Hippocampal formation (tissue), 2 donors: ENCODE data around the gene DCTN2.

Experiments used
- DNase-seq, 2 donors: peaks; one replicate each; lab custom pipeline; 2025; lab: John Stamatoyannopoulos, UW

DCTN2 gene

GRCh38 chr12:57549909-57550640 lies 3.1 kb upstream of the DCTN2 start, which contains the start of gene KIF5A:
TSS of gene KIF5A (plus strand) at chr12:57550044. CDS start at chr12:57550272, 228 bp downstream.
- DNase-seq: peak; percentile 32 to 54

DNA sequence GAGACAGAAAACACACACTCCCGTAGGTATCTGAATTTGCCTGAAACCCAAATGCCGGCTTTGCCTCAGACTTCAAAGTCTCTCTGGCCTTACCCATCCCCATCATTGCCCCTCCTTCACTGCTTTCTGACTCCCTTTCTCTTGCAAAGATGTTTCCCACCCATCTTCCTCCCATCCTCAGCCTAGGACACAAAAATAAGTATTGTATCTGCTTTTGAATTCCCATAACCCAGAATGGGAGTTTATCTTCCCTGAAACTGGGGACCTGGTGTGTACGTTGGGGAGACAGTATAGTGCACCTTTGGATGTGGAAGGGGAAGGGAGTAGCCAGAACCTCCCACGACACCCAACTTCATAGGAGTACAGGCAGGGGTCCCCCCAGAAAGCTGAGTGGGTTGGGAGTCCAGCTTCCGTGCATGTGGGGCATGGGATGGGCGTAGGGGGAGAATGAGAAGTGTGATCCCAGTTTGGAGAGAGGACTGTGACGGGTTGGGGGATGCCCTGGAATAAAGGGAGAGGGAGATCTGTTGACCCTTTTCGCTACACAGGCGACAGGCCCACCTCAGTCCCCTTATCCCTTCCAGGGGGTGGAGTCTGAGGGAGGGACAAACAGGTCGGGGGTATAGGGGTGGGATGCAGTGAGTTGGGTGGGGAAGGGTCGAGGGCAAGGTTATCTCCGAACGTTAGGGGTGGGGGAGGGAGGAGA lies 2.4 kb upstream of the DCTN2 start:
- no peak for DNase-seq

- DNase-seq: no peak
Observed at GRCh38 chr12:57548488-57548887, 1.5 kb upstream of the DCTN2 start.

- DNase-seq: no peak
Observed at GRCh38 chr12:57548013-57548315, 972 bp upstream of the DCTN2 start.

- no peak for DNase-seq
Observed at GRCh38 chr12:57547288-57548012, 458 bp upstream of the DCTN2 start.

DNA sequence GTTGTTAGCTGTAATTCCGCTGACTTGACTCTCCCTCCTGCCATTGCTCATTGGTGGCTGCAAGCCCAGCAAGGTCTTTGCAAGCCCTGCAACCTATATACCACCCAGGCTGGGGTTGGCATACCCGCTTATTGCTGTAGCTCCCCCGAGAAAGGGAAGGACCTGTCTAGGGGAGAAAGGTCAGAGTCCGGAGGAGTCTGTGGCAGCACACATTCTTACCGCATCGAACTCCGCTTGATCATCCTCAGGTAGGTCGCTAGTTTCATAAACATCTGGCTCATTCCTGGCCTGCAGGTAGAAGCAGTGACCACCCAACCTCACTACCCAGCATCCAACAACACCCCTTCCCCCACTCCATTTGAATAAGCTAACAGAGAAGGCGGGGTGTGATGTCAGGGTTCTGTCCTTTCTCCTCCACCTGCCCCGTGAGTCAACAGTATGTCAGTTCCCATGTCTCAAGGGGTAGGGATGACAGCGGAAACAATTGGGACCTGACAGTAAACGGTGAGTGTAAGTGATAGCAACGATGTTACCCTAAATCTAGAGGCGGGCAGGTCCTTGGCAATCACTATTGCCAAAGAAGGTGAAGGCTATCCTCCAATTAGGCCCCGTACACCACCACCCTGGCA lies 1.1 kb downstream of the DCTN2 start:
- DNase-seq: no peak

DNA sequence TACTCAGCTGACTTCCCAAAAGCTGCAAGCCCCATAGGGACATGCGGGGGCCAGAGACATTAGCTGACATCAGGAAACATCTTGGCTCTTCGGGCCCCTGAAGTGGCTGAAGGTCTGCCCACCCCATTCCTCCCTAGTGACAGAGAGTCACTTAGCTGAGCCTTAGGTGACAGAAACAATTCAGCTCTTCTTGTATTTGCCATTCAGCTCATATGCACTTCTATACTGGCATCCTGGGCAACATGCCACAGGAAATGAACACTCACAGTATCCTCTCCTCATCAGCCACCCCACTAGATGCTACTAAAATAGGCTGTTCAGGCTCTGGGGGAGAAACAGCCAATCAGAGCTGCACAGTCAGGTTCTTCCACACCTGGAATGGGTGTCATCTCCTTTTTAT lies 3.4 kb downstream of the DCTN2 start:
- no peak for DNase-seq

DNA sequence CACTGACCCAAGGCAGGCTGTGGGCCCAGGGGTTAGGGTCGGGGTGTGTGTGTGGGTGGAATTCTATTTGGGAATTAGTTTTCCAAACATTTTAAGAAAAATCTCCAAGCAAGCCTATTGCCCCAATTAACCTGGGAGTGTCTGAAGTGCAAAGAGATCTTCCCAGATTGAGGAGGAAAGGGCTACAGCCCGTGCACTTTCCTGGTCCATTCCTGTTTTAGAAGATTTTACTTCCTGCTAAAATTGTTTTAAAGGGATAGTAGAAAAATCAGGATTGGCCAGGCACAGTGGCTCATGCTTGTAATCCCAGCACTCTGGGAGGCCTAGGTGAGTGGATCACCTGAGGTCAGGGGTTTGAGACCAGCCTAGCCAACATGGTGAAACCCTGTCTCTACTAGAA lies 5.3 kb downstream of the DCTN2 start:
- no peak for DNase-seq

DNA sequence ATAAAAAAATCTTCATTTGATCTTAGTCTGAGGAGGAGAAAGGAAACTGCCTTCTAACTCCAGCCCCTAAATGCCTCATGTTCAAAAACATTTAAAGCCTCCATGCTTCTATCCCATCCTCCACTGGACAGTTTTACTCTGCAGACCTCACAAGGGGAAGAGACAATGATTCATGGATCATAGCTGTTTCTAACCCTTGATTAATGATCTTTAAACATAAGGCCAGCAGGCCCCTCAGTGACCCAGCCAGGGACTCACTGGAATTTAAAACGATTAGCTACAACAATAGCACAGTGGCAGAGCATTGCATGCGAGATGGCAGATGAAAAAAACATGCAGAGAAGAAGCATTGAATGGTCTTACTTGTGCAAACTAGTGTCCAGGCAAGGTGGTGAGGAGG lies 6.0 kb downstream of the DCTN2 start:
- no peak for DNase-seq

- no peak for DNase-seq
Observed at GRCh38 chr12:57539134-57539768, 7.7 kb downstream of the DCTN2 start.

DNA sequence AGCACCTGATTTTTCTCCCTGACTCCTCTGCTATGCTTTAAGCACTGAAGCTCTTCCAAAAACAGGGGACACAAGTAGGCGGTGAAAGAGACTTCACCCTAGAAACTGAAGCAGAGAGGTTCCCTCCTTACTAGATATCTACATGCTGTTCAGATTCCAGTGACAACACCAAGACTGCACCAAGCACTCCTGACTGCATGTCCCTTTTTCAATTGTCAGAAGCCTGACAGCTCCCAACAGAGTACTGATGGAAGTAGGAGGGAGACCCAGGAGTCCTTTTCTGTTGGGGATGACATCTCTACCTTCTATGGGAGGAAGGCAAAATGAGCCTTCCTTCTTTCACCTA lies 10.4 kb downstream of the DCTN2 start:
- DNase-seq: no peak

DNA sequence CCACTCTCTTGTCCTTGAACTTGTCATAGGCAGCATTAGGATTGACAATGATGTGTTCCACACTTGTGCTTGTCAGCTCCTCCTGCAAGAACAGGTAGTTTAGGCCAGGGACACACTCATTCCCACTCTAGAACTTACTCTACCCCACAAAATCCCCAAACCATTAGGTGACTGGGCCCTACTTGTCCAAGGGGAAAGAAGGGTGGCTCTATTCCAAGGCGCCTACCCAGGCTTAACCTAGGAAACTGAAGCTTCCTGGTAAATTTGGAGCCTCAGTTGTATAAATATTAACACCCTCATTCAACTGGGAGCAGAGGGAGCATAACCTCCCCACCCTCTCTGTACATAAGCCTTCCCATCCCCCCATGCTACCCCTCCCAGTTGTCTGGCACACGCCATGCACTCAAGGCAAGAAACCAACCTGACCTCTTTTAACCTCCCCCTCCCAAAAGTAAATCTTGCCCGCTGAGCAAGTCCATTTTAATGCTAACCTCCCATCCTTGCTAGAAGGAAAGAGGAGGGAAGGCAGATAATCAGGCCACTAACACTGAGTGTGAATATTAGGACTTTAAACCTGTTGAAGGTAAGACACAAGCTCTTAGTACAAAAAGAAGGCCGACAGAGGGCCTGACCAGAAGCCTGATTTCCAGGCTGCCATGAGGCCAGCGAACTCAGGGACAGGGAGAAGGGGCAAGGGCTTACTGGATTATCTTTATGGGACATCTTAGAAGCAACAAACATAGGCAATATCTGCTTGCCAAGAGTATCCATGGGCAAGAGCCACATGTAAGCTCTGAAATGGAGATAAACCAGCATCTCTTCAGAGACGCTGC lies 11.0 kb downstream of the DCTN2 start:
- no peak for DNase-seq

DNA sequence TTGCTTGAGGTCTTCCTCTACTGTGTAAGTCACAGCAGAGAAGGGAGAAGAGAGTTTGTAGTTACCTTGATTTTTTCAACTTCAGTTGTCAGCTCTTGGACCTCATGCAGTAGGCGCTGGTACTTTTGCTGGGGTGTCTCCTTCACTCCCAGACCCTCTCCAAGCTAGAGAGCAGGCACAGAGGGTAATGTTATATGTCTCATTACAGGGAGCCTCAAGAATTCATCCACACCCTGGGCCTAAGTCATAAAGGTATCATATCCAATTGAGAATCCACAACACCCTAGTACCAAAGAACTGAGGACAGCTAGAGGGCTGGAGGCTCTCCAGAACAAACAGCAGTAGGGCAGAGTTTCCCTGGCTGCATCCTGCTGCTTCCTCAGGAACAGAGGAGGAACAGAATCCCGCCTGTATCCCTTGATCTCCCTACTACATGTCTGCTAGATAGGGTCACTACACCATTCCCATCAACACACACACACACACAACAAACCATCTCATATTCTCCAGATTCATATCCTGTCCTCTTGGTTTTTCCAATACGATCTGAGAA lies 11.9 kb downstream of the DCTN2 start:
- no peak for DNase-seq

- DNase-seq: no peak
Observed at GRCh38 chr12:57534250-57534649, 12.7 kb downstream of the DCTN2 start.

GRCh38 chr12:57533108-57533507 lies 13.9 kb downstream of the DCTN2 start:
- DNase-seq: no peak

DNA sequence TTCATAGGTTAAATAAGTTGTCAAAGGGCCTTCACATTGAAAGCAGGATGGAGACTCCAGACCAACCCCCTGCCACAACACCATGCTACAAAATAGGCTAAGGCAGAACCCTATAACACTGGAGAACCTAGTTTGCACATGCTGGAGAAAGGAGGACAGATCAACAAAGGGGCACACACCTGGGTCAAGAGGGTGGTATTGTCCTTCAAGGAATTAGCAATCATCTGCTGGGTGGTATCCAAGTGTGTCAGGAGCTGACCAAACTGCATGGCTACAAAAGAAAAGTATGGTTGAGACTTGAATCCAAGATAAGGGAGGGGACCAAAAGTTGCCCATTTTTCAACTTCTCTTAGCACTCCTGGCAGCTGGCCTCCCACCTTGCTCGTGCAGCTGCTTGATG lies 15.2 kb downstream of the DCTN2 start:
- no peak for DNase-seq

DNA sequence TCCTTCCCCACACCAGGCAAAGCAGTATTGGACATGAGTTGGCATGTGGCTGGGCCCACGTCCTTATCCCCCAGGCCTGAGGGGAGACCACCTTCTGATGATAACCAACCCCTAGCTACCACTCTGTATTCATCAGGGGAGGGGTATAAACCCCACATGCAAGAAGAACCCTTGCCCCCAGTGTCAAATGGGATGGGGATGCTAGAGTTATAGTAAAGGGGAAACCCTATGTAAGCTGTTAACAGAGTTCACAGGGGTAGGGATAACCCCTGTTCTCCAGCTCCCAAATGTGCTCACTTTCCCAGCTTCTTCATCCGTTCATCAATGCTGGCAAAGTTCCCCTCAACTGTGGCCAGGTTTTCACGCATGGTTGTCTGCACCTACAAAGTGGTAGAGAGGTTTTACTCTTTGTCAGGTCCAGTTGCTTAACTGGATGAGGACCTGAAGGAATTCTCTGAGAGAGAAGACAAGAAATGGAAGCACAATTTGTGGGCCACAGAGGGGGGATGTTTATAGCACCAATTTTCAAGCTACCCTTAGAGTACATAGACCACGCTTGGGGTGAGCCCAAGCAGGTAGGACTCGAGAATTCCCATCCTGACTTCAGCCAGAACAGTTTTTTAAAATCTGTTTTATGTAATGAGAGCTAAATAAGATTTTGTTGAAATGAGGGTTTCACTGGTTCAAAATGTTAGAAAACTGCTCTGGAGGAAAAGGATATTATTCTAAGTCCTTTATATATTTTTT lies 16.4 kb downstream of the DCTN2 start:
- DNase-seq: no peak

- no peak for DNase-seq
Observed at GRCh38 chr12:57529831-57530230, 17.2 kb downstream of the DCTN2 start.

DNA sequence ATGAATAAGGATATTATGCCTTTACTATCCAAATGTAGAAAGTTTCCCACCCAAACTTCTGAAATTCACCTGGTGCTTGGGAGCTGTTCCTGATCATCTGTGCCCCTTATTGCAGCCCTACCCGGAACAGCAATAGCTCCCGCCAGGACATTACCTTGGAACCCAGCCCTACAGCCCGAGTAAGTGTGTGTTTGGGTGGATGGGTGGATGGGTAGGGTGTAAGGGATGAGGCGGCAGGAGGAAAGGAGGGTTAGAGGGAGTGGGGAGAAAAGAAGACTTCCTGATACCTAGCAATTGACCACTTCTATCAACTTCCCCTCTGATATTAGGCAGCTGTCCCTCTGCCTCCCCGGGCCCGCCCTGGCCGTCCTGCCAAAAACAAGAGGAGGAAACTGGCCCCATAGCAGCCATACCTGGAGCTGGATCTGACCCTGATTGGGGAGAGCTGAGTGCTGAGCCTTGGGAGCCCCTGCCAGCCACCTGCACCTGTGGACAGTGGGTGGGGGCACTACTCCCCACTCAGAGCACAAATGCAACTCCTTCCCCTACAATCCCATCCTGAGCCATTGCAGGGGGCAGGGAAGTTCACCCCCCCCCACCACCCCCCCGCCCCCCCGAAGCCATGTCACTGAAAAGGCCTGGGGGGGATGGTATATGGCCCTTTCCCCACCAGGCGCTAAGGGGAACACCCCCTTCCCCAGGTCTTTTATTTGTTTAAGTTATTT lies 18.0 kb downstream of the DCTN2 start:
- no peak for DNase-seq

GRCh38 chr12:57528176-57528575 lies 18.8 kb downstream of the DCTN2 start:
- no peak for DNase-seq
